Activated naive CD8-positive, alpha-beta T cell (primary cell): ENCODE data around the gene SETD6.

Experiments
- H3K27ac Mint-ChIP-seq: one replicate; pipeline ENCODE4 v1.8.0; 2021; ENCODE audit warnings: mixed read lengths
- H3K27me3 Mint-ChIP-seq: one replicate; pipeline ENCODE4 v1.8.0; 2021; ENCODE audit warnings: mixed read lengths
- H3K36me3 Mint-ChIP-seq: one replicate; pipeline ENCODE4 v1.8.0; 2021; ENCODE audit warnings: mixed read lengths
- H3K4me1 Mint-ChIP-seq: one replicate; pipeline ENCODE4 v1.8.0; 2021; ENCODE audit warnings: low read depth, mixed read lengths
- H3K4me3 Mint-ChIP-seq: one replicate; pipeline ENCODE4 v1.8.0; 2021; ENCODE audit warnings: mild to moderate bottlenecking, mixed read lengths
- H3K9me3 Mint-ChIP-seq: one replicate; pipeline ENCODE4 v1.8.0; 2021; ENCODE audit warnings: low read depth, mixed read lengths

Gene SETD6

GRCh38 chr16:58510776-58511628 is 4.3 kb upstream of the SETD6 start:
- H3K9me3 Mint-ChIP-seq, result no peaks in the 10 kb centered on the region
- H3K36me3 Mint-ChIP-seq, result peaks cover 2% of the 10 kb centered on the region
- no peaks in the 10 kb centered on the region for H3K27me3 Mint-ChIP-seq
- no peak overlapping the region for H3K4me3 Mint-ChIP-seq
- peaks cover 10% of the 10 kb centered on the region for H3K4me1 Mint-ChIP-seq
- H3K27ac Mint-ChIP-seq, result no peak overlapping the region

- Mint-ChIP-seq H3K36me3 (peaks cover 2% of the 10 kb centered on the region), H3K4me1 (peaks cover 21% of the 10 kb centered on the region), H3K4me3 (peak overlapping the region; percentile 36), H3K27ac (peak overlapping the region; percentile 72), H3K9me3 (no peaks in the 10 kb centered on the region), H3K27me3 (no peaks in the 10 kb centered on the region)
These were observed 3.1 kb upstream of the SETD6 start for GRCh38 chr16:58511933-58512815.

- Mint-ChIP-seq H3K27me3 (no peaks in the 10 kb centered on the region), H3K9me3 (no peaks in the 10 kb centered on the region), H3K4me1 (peaks cover 29% of the 10 kb centered on the region), H3K36me3 (peaks cover 2% of the 10 kb centered on the region), H3K4me3 (peak overlapping the region; percentile 4), H3K27ac (no peak overlapping the region)
These were observed 1.4 kb upstream of the SETD6 start for GRCh38 chr16:58513874-58514273.

- peaks cover 5% of the 10 kb centered on the region for H3K36me3 Mint-ChIP-seq
- H3K27ac Mint-ChIP-seq, result peak overlapping the region; percentile 94
- H3K9me3 Mint-ChIP-seq, result no peaks in the 10 kb centered on the region
- peak overlapping the region; percentile 94 for H3K4me3 Mint-ChIP-seq
- H3K4me1 Mint-ChIP-seq, result peaks cover 29% of the 10 kb centered on the region
- no peaks in the 10 kb centered on the region for H3K27me3 Mint-ChIP-seq
These were observed 802 bp downstream of the SETD6 start for GRCh38 chr16:58515871-58516767.

GRCh38 chr16:58516768-58517107 is 1.4 kb downstream of the SETD6 start:
- peaks cover 5% of the 10 kb centered on the region for H3K36me3 Mint-ChIP-seq
- peak overlapping the region; percentile 72 for H3K4me3 Mint-ChIP-seq
- H3K4me1 Mint-ChIP-seq, result peaks cover 29% of the 10 kb centered on the region
- peak overlapping the region; percentile 54 for H3K27ac Mint-ChIP-seq
- H3K27me3 Mint-ChIP-seq, result no peaks in the 10 kb centered on the region
- no peaks in the 10 kb centered on the region for H3K9me3 Mint-ChIP-seq

GRCh38 chr16:58518083-58518979 is 3.0 kb downstream of the SETD6 start:
- peaks cover 28% of the 10 kb centered on the region for H3K4me1 Mint-ChIP-seq
- H3K4me3 Mint-ChIP-seq, result no peak overlapping the region
- H3K27me3 Mint-ChIP-seq, result no peaks in the 10 kb centered on the region
- peaks cover 12% of the 10 kb centered on the region for H3K36me3 Mint-ChIP-seq
- H3K27ac Mint-ChIP-seq, result peak overlapping the region; percentile 11
- H3K9me3 Mint-ChIP-seq, result no peaks in the 10 kb centered on the region

GRCh38 chr16:58518980-58519368 is 3.7 kb downstream of the SETD6 start:
- no peak overlapping the region for H3K27ac Mint-ChIP-seq
- no peaks in the 10 kb centered on the region for H3K9me3 Mint-ChIP-seq
- H3K4me1 Mint-ChIP-seq, result peaks cover 26% of the 10 kb centered on the region
- no peaks in the 10 kb centered on the region for H3K27me3 Mint-ChIP-seq
- H3K36me3 Mint-ChIP-seq, result peaks cover 12% of the 10 kb centered on the region
- no peak overlapping the region for H3K4me3 Mint-ChIP-seq

- peaks cover 15% of the 10 kb centered on the region for H3K36me3 Mint-ChIP-seq
These were observed 4.4 kb downstream of the SETD6 start for GRCh38 chr16:58519707-58520106.

GRCh38 chr16:58530179-58530578 is 14.9 kb downstream of the SETD6 start:
- H3K9me3 Mint-ChIP-seq, result no peaks in the 10 kb centered on the region
- peaks cover 14% of the 10 kb centered on the region for H3K36me3 Mint-ChIP-seq
- no peaks in the 10 kb centered on the region for H3K27me3 Mint-ChIP-seq
- peak overlapping the region; percentile 16 for H3K27ac Mint-ChIP-seq
- no peaks in the 10 kb centered on the region for H3K4me1 Mint-ChIP-seq
- H3K4me3 Mint-ChIP-seq, result no peak overlapping the region

More at GRCh38 chr16:58519707-58520106, 4.4 kb downstream of the SETD6 start:
- Mint-ChIP-seq H3K4me3 (no peak overlapping the region), H3K27me3 (no peaks in the 10 kb centered on the region), H3K27ac (peak overlapping the region; percentile 58), H3K9me3 (no peaks in the 10 kb centered on the region), H3K4me1 (peaks cover 25% of the 10 kb centered on the region)

- H3K4me1 Mint-ChIP-seq, result no peaks in the 10 kb centered on the region
- peaks cover 11% of the 10 kb centered on the region for H3K36me3 Mint-ChIP-seq
- no peaks in the 10 kb centered on the region for H3K27me3 Mint-ChIP-seq
- no peak overlapping the region for H3K4me3 Mint-ChIP-seq
- H3K27ac Mint-ChIP-seq, result peak overlapping the region; percentile 51
- H3K9me3 Mint-ChIP-seq, result no peaks in the 10 kb centered on the region
These were observed 17.1 kb downstream of the SETD6 start for GRCh38 chr16:58532414-58532813.

GRCh38 chr16:58533751-58534470 is 18.6 kb downstream of the SETD6 start:
- H3K36me3 Mint-ChIP-seq, result peaks cover 11% of the 10 kb centered on the region
- no peak overlapping the region for H3K27ac Mint-ChIP-seq
- no peaks in the 10 kb centered on the region for H3K27me3 Mint-ChIP-seq
- no peaks in the 10 kb centered on the region for H3K9me3 Mint-ChIP-seq
- H3K4me1 Mint-ChIP-seq, result no peaks in the 10 kb centered on the region
- H3K4me3 Mint-ChIP-seq, result no peak overlapping the region

GRCh38 chr16:58535100-58535499 is 19.8 kb downstream of the SETD6 start:
- no peak overlapping the region for H3K4me3 Mint-ChIP-seq
- H3K9me3 Mint-ChIP-seq, result no peaks in the 10 kb centered on the region
- H3K27me3 Mint-ChIP-seq, result no peaks in the 10 kb centered on the region
- no peaks in the 10 kb centered on the region for H3K4me1 Mint-ChIP-seq
- H3K27ac Mint-ChIP-seq, result peak overlapping the region; percentile 67
- peaks cover 9% of the 10 kb centered on the region for H3K36me3 Mint-ChIP-seq

GRCh38 chr16:58536278-58536677 is 21.0 kb downstream of the SETD6 start:
- Mint-ChIP-seq H3K27me3 (no peaks in the 10 kb centered on the region), H3K9me3 (no peaks in the 10 kb centered on the region), H3K27ac (no peak overlapping the region), H3K4me1 (no peaks in the 10 kb centered on the region), H3K4me3 (no peak overlapping the region), H3K36me3 (peaks cover 8% of the 10 kb centered on the region)
